DMS114 treated with DMSO at 0.1 percent for 48 hours (cell line): Measurements from ENCODE around the gene DOK6.
"Not testable (repeated sequence)": the region's sequence is repeated elsewhere in the genome, so short reads cannot be mapped to it uniquely, and the experiment has no call there.

ENCODE experiments used
- DNase-seq: peaks from one replicate; lab custom pipeline; 2025; ENCODE audit not compliant: unreplicated experiment; lab: John Stamatoyannopoulos, UW

DOK6 gene

DNA sequence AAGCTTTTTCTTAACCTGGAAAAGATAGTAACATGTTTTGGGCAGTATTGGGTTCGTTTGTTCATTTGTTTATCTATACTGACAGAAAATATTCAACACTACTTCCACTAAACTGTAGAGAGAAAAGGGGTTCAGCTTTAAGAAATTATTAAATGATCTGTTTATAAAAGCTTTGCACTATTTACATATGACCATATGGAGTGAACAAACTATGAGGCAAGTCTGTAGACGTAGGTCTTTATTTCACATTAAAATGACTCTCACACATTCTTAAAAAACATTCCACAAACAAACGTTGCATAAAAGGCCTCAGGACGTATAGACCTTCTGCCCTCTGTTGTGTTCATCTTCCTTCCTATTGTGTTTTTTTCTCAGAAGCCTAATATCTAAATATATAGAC is 452.4 kb downstream of the DOK6 start:
- DNase-seq: no peak

DNA sequence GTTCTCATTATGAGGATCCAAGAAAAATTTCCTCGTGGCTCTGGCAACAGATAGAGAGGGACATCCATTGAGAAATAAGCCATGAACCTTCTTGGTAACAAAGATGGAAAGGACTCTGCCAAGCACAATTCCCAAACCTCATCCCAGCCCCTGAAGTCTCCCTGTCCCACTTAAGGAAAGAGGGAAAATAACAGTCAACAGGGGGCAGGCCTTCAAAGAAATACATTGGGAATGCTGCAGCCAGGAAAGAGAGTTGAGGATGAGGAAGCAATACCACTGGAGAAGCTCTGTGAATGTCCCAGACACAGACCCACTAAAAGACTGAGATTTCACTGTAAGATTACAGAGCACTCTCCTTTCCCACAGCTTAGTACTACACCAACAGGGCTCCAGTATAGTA is 453.8 kb downstream of the DOK6 start:
- no peak for DNase-seq

GRCh38 chr18:69858897-69859296 is 458.2 kb downstream of the DOK6 start:
- no peak for DNase-seq

GRCh38 chr18:69864802-69865201 is 464.1 kb downstream of the DOK6 start:
- DNase-seq: not testable (repeated sequence)

- no peak for DNase-seq
These were observed 465.1 kb downstream of the DOK6 start for GRCh38 chr18:69865776-69866175.

DNA sequence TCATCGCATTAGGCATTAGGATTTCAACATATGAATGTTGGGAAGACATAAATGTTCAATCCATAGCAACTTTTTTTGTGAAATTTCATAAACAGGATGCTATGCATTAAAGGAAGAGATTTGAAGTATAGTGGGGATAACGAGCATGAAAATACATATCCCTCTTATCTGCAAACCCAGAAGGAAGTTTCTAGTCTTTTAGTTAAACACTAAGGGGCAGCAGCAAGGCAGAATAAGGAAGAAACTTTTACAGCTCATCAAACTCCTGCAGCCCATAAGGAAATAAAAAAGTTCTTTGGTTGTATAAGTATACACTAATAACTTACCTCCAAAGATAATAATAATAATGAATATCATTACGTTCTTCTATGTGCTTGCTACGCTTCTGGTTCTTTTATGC is 465.5 kb downstream of the DOK6 start:
- no peak for DNase-seq

- DNase-seq: no peak
These were observed 470.0 kb downstream of the DOK6 start for GRCh38 chr18:69870736-69871135.

DNA sequence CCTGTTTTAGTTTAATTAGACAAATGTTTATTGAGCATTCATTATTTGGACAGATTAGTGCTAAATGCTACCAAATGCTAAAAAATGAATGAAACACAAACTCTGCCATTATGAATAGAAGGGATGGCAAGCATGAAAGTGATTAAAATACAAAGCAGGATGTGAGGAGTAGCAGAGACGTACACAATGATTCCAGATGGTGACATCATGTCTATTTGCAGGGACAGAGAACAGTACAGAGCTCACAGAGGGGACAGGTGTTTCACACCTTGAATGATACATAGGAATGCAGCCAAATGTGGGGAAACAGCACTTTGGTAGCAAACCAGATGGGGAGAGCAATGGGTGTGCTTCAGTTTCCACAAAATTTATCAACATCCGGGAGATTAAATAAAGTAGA is 470.7 kb downstream of the DOK6 start:
- DNase-seq: no peak

DNA sequence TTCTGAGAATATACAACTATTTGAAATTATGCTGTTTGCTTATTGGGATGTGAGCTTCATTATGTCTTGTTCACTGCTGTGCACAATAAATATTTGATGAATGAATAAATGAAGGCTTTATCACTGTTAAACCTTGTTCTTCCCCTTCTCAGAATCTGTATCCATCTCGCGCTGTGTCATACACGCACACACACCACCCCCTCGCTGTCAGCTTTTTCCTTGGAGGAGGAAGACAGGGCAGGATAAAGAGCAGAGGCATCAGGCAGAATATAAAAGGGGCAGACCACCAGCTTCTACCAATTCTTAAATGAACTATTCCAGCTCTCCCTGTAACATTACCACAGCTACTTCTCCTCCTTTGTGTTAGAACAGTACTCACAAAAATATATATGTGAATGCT is 472.0 kb downstream of the DOK6 start:
- DNase-seq: no peak

DNA sequence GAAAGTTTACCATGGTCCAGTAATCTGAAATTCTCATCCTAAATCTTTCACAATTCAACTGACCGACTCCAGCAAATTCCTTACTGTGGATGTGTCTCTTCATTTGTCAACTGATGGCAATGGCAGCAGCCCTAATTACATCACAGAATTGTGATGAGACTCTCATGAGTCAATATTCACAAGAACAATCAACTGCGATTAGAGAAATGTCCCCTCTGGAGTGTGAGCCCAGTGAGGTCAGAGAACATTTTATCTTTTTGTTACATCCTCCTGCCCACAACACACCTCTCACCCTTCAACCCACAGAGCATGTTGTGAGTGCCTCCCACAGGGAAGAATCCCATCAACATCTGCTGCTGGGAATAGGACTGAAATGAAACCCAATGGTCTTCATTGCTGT is 473.4 kb downstream of the DOK6 start:
- DNase-seq: no peak

DNA sequence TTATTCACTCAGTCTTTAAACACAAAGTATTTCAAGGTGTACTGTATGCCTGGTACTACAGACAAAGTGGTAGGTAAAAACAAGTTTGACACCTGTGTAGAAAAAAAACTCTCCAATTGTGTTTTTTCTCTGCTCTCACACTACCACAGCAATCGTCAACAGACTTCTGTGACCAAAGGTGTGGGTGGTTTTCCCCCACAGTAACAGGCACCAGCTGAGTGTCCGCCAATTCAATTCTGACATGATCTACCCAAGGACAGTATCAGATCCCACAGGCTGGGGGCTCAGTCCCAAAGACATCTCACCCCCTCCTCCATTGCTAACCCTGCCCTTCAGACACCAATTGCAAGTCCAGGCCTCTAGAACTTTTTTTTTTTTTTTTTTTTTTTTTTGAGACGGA is 475.8 kb downstream of the DOK6 start:
- DNase-seq: no peak

GRCh38 chr18:69878213-69878933 is 477.7 kb downstream of the DOK6 start:
- DNase-seq: no peak

GRCh38 chr18:69879051-69879450 is 478.4 kb downstream of the DOK6 start:
- DNase-seq: not testable (repeated sequence)

GRCh38 chr18:69880083-69880482 is 479.4 kb downstream of the DOK6 start:
- DNase-seq: no peak

DNA sequence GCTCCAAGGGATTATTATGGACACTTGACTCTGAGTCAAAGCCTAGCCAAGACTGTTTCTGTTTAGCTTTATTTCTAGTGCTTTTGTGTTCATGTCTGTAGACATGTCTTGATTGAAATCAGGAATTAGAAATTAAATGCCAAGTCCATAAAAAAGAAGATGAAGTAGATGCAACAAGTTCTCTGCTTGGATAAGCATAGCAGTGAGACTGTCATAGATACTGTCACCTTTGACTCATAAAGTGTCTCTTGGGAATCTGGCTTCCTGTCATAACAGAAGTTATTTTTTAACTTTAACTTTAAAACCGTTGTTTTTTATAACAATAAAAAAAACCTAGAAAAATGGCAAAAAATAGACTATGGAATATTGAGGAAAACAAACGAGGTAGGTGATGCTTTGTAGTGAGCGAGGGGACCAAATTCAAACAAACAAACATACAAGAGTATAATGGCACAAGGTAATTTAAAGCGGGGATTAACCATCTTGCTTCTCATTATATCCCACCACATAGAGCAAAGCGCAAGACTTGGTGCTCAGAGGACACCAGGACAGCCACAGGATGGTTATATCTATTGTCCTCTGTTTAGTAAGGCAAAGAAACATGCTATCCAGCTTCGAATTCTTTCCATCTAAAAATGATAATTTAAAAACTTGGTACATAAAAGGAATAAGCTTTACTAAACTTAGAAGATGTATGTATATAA is 482.4 kb downstream of the DOK6 start:
- DNase-seq: no peak

GRCh38 chr18:69883781-69884180 is 483.1 kb downstream of the DOK6 start:
- no peak for DNase-seq

DNA sequence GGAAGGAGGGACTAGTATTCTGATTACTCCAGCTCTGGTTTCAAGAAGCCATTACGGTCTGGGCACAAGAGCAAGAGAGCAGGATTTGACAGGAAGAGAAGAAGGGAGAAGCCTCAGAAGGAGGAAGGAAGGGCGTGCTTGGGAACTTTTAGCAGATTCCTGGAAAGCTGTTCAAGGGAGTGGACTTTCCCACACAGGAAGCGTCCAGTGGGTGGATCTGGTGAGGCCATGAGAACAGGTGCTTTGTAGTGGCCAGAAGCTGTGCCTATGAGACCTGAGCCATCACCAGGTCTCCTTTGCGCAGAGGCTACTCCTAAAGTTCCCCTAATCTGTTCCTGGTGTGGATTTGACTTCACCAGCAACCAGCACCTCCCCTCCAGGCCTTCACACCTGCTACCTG is 484.7 kb downstream of the DOK6 start:
- DNase-seq: no peak

GRCh38 chr18:69885841-69886531 is 485.3 kb downstream of the DOK6 start:
- no peak for DNase-seq

DNA sequence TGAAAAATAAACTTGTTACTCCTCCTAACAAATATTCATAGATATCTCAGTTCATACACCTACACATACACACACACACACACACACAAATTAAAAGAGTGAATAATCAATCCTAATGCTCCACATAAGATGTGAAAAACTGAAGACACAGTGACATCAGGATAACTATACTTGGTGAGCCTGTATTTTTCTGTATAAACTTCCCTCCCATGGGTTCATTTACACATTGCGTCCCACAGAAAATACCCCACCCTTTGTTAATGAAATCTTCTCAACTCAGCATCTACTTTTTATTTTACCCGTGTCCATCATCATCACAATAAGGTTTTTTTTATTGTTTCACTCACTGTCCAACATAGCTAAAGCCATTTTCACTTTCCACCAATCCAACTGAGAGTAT is 486.6 kb downstream of the DOK6 start:
- no peak for DNase-seq

- DNase-seq: no peak
These were observed 488.3 kb downstream of the DOK6 start for GRCh38 chr18:69889009-69889408.

- DNase-seq: no peak
These were observed 489.9 kb downstream of the DOK6 start for GRCh38 chr18:69890558-69890957.

GRCh38 chr18:69894467-69894866 is 493.8 kb downstream of the DOK6 start:
- DNase-seq: no peak
